ENCODE data around the gene SORCS3. TPM values are rescaled to one million over a fixed set of nuclear protein-coding genes. Genes with fewer than 3 reads are reported as not detected.

Gene SORCS3
- total RNA-seq, 1 experiment from 2014 or later, result not detected

DNA sequence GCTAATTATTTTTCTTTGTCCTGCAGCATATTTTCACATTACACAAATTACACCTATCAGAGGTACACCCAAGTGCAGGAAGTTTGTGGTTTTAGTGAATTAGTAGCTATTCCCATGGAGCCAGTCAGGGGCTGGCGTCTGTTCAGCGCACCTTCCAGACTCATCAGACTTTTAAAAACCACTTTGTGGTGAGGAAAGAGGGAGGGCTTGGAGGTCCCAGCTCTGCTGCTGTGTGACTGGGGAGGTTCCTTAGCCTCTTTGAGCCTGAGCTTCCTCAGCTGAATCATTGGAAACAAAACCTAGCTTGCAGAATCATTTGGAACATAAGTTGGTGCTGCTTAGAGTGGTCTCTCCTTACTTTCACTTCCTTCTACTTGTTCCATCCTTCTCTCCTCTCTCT is 175.4 kb downstream of the SORCS3 start:
- intact Hi-C loops (cut with micrococcal nuclease; ENCODE audit: unreplicated experiment), result no loop called here
- Histone ChIP-seq H3K27ac (ENCODE audit: low read length) (no peak overlapping the region), H3K27me3 (ENCODE audit: control insufficient read depth, insufficient read depth, low read length) (no peaks in the 10 kb centered on the region), H3K4me3 (ENCODE audit: low read depth in 2 of 2, low read length in 2 of 2) (no peak overlapping the region), H3K36me3 (ENCODE audit: control insufficient read depth, insufficient read depth, low read length) (no peaks in the 10 kb centered on the region), H3K9me3 (ENCODE audit: control insufficient read depth, insufficient read depth, low read depth, low read length) (no peaks in the 10 kb centered on the region), H3K4me1 (ENCODE audit: control insufficient read depth, insufficient read depth, low read length) (no peaks in the 10 kb centered on the region)
- no TSS peak for BruUV-seq (replicated peaks)
- in situ Hi-C loops (cut with HindIII; ENCODE audit: low pct_unique_long_range_greater_than_20kb, low sequenced_read_pairs), result no loop called here
- DNase-seq (ENCODE audit: low read depth, low spot score) (no peak), ATAC-seq (no peak)
- TF ChIP-seq, protein P1, sequence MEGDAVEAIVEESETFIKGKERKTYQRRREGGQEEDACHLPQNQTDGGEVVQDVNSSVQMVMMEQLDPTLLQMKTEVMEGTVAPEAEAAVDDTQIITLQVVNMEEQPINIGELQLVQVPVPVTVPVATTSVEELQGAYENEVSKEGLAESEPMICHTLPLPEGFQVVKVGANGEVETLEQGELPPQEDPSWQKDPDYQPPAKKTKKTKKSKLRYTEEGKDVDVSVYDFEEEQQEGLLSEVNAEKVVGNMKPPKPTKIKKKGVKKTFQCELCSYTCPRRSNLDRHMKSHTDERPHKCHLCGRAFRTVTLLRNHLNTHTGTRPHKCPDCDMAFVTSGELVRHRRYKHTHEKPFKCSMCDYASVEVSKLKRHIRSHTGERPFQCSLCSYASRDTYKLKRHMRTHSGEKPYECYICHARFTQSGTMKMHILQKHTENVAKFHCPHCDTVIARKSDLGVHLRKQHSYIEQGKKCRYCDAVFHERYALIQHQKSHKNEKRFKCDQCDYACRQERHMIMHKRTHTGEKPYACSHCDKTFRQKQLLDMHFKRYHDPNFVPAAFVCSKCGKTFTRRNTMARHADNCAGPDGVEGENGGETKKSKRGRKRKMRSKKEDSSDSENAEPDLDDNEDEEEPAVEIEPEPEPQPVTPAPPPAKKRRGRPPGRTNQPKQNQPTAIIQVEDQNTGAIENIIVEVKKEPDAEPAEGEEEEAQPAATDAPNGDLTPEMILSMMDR (IDR thresholded peaks at IDR 0.05), result no peak
- TF ChIP-seq, protein P2, sequence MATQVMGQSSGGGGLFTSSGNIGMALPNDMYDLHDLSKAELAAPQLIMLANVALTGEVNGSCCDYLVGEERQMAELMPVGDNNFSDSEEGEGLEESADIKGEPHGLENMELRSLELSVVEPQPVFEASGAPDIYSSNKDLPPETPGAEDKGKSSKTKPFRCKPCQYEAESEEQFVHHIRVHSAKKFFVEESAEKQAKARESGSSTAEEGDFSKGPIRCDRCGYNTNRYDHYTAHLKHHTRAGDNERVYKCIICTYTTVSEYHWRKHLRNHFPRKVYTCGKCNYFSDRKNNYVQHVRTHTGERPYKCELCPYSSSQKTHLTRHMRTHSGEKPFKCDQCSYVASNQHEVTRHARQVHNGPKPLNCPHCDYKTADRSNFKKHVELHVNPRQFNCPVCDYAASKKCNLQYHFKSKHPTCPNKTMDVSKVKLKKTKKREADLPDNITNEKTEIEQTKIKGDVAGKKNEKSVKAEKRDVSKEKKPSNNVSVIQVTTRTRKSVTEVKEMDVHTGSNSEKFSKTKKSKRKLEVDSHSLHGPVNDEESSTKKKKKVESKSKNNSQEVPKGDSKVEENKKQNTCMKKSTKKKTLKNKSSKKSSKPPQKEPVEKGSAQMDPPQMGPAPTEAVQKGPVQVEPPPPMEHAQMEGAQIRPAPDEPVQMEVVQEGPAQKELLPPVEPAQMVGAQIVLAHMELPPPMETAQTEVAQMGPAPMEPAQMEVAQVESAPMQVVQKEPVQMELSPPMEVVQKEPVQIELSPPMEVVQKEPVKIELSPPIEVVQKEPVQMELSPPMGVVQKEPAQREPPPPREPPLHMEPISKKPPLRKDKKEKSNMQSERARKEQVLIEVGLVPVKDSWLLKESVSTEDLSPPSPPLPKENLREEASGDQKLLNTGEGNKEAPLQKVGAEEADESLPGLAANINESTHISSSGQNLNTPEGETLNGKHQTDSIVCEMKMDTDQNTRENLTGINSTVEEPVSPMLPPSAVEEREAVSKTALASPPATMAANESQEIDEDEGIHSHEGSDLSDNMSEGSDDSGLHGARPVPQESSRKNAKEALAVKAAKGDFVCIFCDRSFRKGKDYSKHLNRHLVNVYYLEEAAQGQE (IDR thresholded peaks at IDR 0.05; ENCODE audit: insufficient read depth in 1 of 2, low read depth in 2 of 2, low read length in 1 of 2), result no peak
- TF ChIP-seq TCF7L2 (IDR thresholded peaks at IDR 0.05; ENCODE audit: low read depth, low read length) (no peak), POLR2AphosphoS5 (IDR thresholded peaks at IDR 0.05; ENCODE audit: low read depth, low read length) (no peak)
- ChIA-PET POLR2A (no interaction called here), CTCF (interaction anchor here (0.6 kb wide), 1 partner anchor 327 kb away, joined by 4 read pairs; no protein-coding TSS in a partner anchor)

DNA sequence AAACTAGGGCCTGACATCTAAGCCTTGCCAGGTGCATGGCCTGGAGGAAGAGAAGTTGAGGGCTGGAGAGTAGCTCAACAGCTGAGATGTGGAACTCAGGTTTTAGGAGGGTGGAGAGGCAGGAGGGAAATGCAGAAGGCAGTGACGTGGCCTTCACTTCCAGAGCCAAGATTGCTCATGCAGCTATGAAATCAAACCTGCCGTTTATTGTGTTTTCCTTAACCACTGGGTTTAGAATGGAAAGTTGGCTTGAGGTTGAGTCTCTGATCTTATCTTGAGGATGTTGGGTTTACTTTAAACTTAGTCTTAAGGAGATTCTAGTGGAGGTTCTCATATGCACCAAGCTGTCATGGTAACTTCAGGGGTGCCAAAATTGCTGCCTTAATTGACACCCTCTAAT is 178.6 kb downstream of the SORCS3 start:
- Histone ChIP-seq H3K36me3 (ENCODE audit: control insufficient read depth, insufficient read depth, low read length) (no peaks in the 10 kb centered on the region), H3K9me3 (ENCODE audit: control insufficient read depth, insufficient read depth, low read depth, low read length) (no peaks in the 10 kb centered on the region), H3K27ac (ENCODE audit: low read length) (no peak overlapping the region), H3K27me3 (ENCODE audit: control insufficient read depth, insufficient read depth, low read length) (no peaks in the 10 kb centered on the region), H3K4me1 (ENCODE audit: control insufficient read depth, insufficient read depth, low read length) (no peaks in the 10 kb centered on the region), H3K4me3 (ENCODE audit: low read depth in 2 of 2, low read length in 2 of 2) (no peak overlapping the region)
- intact Hi-C loops (cut with micrococcal nuclease; ENCODE audit: unreplicated experiment) (no loop called here), in situ Hi-C loops (cut with HindIII; ENCODE audit: low pct_unique_long_range_greater_than_20kb, low sequenced_read_pairs) (no loop called here)
- TF ChIP-seq SIN3A (IDR thresholded peaks at IDR 0.05; ENCODE audit: borderline replicate concordance, insufficient read depth, low read depth, low read length), result no peak
- TF ChIP-seq, protein P1 (IDR thresholded peaks at IDR 0.05), result no peak
- TF ChIP-seq, protein P2 (IDR thresholded peaks at IDR 0.05; ENCODE audit: insufficient read depth in 1 of 2, low read depth in 2 of 2, low read length in 1 of 2), result no peak
- TF ChIP-seq POLR2AphosphoS5 (IDR thresholded peaks at IDR 0.05; ENCODE audit: low read depth, low read length), result no peak
- TF ChIP-seq TCF7L2 (IDR thresholded peaks at IDR 0.05; ENCODE audit: low read depth, low read length), result no peak
- ATAC-seq (no peak), DNase-seq (ENCODE audit: low read depth, low spot score) (no peak)
- no TSS peak for BruUV-seq (replicated peaks)
- ChIA-PET POLR2A (no interaction called here), CTCF (no interaction called here)
